ENCODE results near the gene ANKRD11.
A peak's percentile ranks its signal among the peaks of the same experiment; 100 is the strongest.
"Not testable (repeated sequence)": the region's sequence is repeated elsewhere in the genome, so short reads cannot be mapped to it uniquely, and the experiment has no call there.

ANKRD11 gene

GRCh38 chr16:89402962-89403361 is 87.4 kb downstream of the ANKRD11 start:
- DNase-seq, result peak in 3 of 4 experiments; percentile 27 to 44 (median 28)

DNA sequence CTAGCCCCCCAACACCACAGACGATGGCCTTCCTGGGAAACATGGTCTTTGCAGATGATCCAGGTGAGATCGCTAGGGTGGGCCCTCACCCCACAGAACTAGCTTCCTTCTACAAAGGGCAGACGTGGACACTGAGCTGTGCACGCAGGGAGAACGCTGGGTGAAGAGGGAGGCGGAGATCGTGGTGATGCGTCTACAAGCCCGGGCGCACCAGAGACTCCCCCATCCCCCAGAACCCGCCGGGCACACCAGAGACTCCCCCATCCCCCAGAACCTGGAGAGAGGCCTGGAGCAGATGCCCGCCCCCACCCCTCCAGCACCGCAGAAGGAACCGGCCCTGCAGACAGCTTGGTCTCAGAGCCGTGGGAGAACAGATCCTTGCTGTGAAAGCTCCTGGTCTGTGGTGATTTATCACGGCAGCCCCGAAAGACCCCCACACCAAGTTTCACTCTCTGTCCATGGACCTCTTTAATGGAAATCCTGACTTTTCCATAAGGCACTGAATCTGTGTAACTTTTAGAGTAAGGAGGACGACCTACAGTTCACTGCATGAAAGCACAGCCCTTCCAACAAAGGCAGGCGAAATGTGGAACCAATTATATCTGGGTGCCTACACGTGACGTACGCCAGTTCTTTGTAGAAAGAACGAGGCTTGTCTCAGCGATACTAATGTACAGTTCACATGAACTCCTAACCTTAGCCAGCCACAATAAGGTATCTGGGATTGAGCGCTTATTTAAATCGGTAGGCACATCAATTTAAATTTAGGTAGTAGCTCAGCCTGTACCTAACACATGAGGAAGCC is 88.5 kb downstream of the ANKRD11 start:
- DNase-seq, result no peak

DNA sequence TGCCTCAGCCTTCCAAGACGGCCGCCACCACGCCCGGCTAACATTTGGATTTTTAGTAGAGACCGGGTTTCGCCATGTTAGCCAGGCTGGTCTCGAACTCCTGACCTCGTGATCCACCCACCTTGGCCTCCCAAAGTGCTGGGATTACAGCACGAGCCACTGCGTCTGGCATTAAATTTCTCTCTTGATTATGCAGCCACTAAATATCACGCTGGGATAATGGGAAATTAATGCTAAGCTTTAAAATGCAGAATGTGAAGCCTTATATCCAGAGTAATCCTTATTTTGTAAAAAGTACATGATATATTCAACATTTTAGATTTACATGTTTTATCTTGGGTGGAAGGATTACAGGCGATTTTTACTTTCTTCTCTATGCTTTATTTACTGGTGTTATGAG is 89.2 kb downstream of the ANKRD11 start:
- DNase-seq, result no peak

- DNase-seq, result no peak
These were observed 89.6 kb downstream of the ANKRD11 start for GRCh38 chr16:89400740-89401139.

DNA sequence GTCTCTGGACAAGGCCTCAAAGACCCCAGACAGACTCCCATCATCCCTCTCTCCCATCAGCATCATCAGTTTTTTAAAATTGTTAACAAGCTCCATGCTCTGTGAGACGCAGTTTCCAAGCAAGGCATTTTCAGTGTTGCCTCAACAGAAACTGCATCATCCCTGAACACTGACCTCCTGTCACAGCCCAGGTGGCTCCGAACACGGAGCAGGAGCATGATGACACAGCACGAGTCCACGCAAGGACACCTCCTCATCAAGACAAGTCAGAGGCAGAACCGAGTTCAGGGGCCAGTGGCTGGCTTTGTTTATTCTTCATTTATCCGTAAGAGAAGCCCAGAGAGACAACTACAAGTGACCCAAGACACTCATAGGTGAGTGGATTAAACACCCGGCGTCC is 91.4 kb downstream of the ANKRD11 start:
- no peak for DNase-seq

DNA sequence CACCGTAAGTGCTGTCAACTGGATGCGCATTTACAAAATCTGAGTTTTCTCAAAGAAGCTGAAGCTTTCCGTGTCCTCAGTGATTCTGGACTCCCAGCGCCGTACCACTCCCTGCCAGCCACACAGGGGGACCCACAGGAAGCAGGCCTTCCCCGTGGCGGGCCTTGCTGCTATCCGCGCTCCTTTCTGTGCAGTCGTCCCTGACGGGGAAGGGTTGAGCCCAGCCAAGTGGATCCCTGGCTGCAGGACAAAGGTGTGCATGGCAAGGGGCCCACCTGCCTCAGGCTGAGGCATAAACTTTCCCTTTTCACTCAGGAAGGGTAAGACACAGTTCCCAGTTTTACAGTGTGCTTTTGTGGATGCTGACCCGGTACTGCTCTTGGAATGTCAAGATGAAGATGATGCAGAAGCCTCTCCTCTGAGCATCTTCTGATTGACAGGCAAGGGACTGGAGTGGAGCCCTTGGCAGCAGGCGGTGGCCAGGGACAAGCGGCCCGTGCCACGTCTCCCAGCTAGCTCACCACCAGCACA is 93.0 kb downstream of the ANKRD11 start:
- DNase-seq, result no peak

DNA sequence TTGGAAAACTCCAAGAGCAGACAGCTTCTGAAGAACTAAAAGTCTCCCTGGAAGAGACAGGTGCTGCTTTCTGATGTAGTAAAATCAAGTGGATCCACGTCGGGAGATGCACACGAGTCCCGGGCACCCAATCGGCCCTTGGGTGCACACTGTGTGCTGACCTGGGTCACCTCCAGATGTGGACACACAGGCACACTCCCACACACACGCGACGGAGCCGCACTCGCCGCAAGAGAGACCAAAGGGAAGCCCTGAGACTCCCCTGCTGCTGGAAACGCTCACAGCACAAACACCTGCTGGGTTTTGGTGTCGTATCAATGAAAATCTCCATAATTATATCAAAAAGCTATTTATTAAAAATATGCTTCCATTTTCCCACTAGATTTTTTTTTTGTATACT is 94.2 kb downstream of the ANKRD11 start:
- no peak for DNase-seq

DNA sequence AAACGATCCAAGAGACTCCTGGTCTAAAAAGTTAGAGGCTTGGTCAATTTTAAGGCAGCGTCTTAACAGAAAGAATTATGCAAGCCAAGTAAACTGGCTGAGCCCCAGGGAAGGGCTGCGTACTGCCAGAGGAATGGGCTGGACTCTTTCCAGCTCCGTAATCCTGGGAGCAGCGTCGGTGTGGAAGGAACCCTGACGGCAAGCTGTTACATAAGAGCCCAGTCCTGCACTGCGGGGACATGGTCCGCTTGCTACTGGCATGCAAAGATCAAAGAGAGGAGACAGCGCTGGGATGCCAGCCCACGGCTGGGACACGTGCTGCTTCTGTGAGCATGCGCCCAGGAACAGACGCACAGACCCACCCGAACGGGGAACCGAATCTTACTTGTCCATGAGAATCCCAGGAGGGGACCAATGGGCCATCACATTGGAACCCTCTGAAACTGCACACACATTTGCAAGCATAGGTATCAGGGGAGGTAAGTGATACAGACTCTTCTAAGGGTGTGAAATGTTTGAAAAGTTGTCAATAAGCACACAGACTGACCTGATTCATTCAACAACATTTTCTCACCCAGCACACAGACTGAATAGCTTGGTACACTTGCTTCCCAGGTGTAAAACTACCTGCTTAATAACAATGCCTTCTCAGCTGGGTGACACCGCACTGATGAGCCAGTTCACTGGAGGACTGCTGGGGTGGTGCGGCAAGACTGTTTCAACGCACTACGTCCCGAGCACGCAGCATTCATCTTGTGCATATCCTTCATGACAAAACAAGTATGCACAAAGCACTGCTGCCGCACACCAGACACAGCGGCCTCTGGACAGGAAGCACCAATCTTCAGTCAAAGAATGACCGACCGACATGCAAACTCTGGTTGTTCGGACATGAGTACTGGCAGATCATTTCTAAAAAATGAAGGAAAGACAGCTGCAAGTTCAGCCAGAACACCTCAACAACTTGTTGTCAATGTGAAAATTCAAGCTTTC is 94.9 kb downstream of the ANKRD11 start:
- DNase-seq, result peak in 2 of 4 experiments; percentile 22 to 27

GRCh38 chr16:89393738-89394406 is 96.5 kb downstream of the ANKRD11 start:
- DNase-seq, result no peak

- DNase-seq, result peak; percentile 47 to 69 (median 63)
These were observed 97.3 kb downstream of the ANKRD11 start for GRCh38 chr16:89392881-89393737.

DNA sequence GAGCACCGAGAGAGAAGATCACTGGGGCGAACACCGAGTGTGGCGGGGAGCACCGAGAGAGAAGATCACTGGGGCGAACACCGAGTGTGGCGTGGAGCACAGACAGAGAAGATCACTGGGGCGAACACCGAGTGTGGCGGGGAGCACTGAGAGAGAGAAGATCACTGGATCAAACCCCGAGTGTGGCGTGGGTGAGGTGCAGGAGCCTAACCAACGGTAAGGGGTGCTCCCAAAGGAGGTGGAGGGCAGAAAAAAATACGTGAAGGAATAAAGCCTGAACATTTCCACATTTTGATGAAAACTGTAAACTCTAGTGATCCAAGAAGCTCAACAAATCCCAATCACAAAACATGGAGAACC is 100.2 kb downstream of the ANKRD11 start:
- not testable (repeated sequence) for DNase-seq

GRCh38 chr16:89389504-89390223 is 100.7 kb downstream of the ANKRD11 start:
- not testable (repeated sequence) for DNase-seq

DNA sequence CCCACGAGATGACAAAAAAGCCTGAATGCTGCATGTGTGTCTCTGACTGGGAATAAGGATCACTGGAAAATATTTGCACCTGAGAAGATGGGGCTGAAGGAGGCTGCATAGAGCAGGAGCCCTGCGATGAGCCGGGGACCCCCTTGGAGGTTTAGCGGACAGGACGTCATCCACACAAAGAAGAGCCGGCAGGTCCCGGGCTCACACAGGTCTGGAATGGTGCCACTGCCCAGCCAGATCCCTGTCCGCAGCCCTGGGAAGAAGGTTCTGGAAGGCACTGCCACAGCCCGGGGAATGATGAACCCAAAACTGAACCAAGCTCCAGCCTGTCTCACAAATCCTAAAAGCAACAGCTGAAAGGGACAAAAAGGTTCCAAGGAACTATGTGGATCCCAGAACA is 101.8 kb downstream of the ANKRD11 start:
- DNase-seq, result no peak

DNA sequence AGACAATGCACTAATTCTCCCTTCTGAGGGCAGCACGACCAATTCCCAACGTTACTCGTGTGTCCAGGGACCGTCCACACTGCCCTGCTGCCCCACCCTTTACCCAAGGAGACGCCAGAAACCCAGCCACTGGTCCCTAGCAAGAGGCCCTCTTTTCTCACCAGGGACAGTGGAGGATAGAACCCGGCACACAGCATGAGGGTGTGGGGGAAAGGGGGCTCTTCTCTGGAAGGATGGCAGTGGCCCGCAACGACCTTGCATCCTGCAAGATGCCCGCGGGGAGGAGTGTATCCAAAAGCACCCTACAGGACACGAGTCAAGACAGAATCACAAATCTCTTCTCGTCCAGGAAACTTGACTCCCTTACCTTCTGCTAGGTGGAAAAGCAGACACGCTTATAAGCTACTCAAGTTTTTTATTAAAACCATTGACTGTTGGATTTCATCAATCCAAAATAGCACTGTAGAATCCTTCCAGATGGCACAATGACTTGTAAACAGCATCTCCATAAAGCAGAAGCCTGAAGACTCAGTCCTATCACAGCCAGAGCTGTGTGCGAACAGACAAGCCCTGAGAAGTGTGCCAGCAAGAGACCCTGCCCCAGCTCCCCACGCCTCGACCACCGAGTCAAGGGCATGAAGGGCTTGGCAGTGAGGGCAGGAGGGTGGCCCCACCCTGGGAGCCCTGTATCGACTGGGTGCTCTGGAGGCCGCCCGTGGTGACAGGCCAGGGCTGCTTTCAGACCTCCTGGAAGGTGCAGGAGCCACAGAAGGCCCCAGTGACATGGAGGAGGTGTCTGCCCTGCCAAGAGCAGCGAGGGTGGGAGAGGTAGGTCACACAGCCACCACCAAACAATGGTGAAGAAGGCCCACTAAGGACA is 103.8 kb downstream of the ANKRD11 start:
- DNase-seq, result no peak

DNA sequence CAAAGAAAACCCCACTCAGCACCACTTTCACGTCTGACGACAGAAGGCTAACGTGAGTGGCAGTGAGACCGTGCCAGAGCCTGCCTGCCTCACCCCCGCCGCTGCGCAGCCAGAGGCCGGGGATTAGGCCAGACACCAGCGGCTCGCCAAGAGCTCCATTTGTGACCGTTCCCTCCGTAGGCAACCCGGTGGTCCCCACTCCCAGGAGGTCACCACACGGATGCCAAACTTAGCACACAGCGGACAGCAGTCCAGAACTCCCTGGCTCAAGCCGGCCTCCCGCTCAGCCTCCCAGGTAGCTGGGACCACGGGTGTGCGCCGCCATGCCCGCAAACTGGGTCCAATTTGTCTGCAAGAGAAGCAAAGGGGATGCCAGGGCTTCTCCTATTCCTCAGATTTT is 104.6 kb downstream of the ANKRD11 start:
- no peak for DNase-seq

- no peak for DNase-seq
These were observed 106.1 kb downstream of the ANKRD11 start for GRCh38 chr16:89384282-89384681.

- DNase-seq, result peak in 2 of 4 experiments; percentile 36 to 39
These were observed 107.0 kb downstream of the ANKRD11 start for GRCh38 chr16:89383095-89384003.

DNA sequence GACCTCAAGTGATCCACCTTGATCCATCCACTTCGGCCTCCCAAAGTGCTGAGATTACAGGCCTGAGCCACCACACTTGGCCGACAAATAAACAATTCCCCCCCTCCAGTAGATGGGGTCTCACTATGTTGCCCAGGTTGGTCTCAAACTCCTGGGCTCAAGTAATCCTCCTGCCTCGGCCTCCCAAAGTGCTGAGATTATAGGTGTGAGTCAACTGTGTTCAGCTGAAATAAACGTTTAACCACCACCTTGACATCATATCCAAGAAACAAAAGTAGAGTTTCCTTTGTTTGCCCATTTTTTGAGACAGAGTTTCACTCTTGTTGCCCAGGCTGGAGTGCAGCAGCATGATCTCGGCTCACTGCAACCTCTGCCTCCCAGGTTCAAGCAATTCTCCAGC is 107.8 kb downstream of the ANKRD11 start:
- not testable (repeated sequence) for DNase-seq

GRCh38 chr16:89381788-89382187 is 108.6 kb downstream of the ANKRD11 start:
- no peak for DNase-seq

All from suppressor macrophage (primary cell).